Measurements from ENCODE around the gene TBC1D5.
"Not testable (repeated sequence)": the region's sequence is repeated elsewhere in the genome, so short reads cannot be mapped to it uniquely, and the experiment has no call there.

Gene TBC1D5

GRCh38 chr3:17705991-17706390 lies 36.4 kb downstream of the TBC1D5 start:
- not testable (repeated sequence) for DNase-seq

GRCh38 chr3:17699815-17700214 lies 42.6 kb downstream of the TBC1D5 start:
- not testable (repeated sequence) for DNase-seq

GRCh38 chr3:17695665-17696064 lies 46.8 kb downstream of the TBC1D5 start:
- DNase-seq, result not testable (repeated sequence)

GRCh38 chr3:17693670-17693999 lies 48.8 kb downstream of the TBC1D5 start:
- DNase-seq, result not testable (repeated sequence)

- DNase-seq, result peak; percentile 47
These were observed 49.4 kb downstream of the TBC1D5 start for GRCh38 chr3:17692846-17693669.

GRCh38 chr3:17687566-17687965 lies 54.9 kb downstream of the TBC1D5 start:
- no peak for DNase-seq

GRCh38 chr3:17686613-17687012 lies 55.8 kb downstream of the TBC1D5 start:
- no peak for DNase-seq

- no peak for DNase-seq
These were observed 58.8 kb downstream of the TBC1D5 start for GRCh38 chr3:17683542-17684207.

- DNase-seq, result no peak
These were observed 61.9 kb downstream of the TBC1D5 start for GRCh38 chr3:17680530-17680929.

GRCh38 chr3:17678116-17678741 lies 64.2 kb downstream of the TBC1D5 start:
- DNase-seq, result no peak

- DNase-seq, result no peak
These were observed 68.2 kb downstream of the TBC1D5 start for GRCh38 chr3:17674082-17674686.

- no peak for DNase-seq
These were observed 69.9 kb downstream of the TBC1D5 start for GRCh38 chr3:17672506-17672905.

- DNase-seq, result no peak
These were observed 71.7 kb downstream of the TBC1D5 start for GRCh38 chr3:17670749-17671148.

GRCh38 chr3:17664923-17665322 lies 77.5 kb downstream of the TBC1D5 start:
- DNase-seq, result no peak

- no peak for DNase-seq
These were observed 86.2 kb downstream of the TBC1D5 start for GRCh38 chr3:17656264-17656663.

- DNase-seq, result no peak
These were observed 86.7 kb downstream of the TBC1D5 start for GRCh38 chr3:17655743-17656142.

- not testable (repeated sequence) for DNase-seq
These were observed 92.7 kb downstream of the TBC1D5 start for GRCh38 chr3:17649748-17650147.

GRCh38 chr3:17648630-17649355 lies 93.6 kb downstream of the TBC1D5 start:
- DNase-seq, result not testable (repeated sequence)

GRCh38 chr3:17645074-17645698 lies 97.2 kb downstream of the TBC1D5 start:
- DNase-seq, result no peak

GRCh38 chr3:17643691-17644090 lies 98.7 kb downstream of the TBC1D5 start:
- no peak for DNase-seq

GRCh38 chr3:17642474-17642873 lies 100.0 kb downstream of the TBC1D5 start:
- DNase-seq, result no peak

- no peak for DNase-seq
These were observed 102.0 kb downstream of the TBC1D5 start for GRCh38 chr3:17640466-17640865.
